HFF-Myc (cell line): Measurements from ENCODE around the gene ANGPTL2.

ENCODE experiments used
- DNase-seq: peaks from one replicate; pipeline ENCODE4 v3.0.0-alpha.2; 2011; ENCODE audit warnings: low read depth; ENCODE audit errors: extremely low read depth
- H3K4me3 ChIP-seq: replicated peaks from 2 replicates; pipeline ENCODE4 v1.5.1; 2011; ENCODE audit warnings: low read depth, mild to moderate bottlenecking, control low read depth, low read length
- TF ChIP-seq, protein P1 (sequence below): IDR thresholded peaks from 2 replicates; pipeline ENCODE4 v1.5.1; 2012; ENCODE audit warnings: mild to moderate bottlenecking, low read depth, low read length, control low read depth; ENCODE audit errors: missing control alignments

Gene ANGPTL2

GRCh38 chr9:127161081-127161624 is 38.7 kb upstream of the ANGPTL2 start:
- TF ChIP-seq, protein P1, sequence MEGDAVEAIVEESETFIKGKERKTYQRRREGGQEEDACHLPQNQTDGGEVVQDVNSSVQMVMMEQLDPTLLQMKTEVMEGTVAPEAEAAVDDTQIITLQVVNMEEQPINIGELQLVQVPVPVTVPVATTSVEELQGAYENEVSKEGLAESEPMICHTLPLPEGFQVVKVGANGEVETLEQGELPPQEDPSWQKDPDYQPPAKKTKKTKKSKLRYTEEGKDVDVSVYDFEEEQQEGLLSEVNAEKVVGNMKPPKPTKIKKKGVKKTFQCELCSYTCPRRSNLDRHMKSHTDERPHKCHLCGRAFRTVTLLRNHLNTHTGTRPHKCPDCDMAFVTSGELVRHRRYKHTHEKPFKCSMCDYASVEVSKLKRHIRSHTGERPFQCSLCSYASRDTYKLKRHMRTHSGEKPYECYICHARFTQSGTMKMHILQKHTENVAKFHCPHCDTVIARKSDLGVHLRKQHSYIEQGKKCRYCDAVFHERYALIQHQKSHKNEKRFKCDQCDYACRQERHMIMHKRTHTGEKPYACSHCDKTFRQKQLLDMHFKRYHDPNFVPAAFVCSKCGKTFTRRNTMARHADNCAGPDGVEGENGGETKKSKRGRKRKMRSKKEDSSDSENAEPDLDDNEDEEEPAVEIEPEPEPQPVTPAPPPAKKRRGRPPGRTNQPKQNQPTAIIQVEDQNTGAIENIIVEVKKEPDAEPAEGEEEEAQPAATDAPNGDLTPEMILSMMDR = no peak
- no peak overlapping the region for H3K4me3 ChIP-seq
- DNase-seq = no peak

DNA sequence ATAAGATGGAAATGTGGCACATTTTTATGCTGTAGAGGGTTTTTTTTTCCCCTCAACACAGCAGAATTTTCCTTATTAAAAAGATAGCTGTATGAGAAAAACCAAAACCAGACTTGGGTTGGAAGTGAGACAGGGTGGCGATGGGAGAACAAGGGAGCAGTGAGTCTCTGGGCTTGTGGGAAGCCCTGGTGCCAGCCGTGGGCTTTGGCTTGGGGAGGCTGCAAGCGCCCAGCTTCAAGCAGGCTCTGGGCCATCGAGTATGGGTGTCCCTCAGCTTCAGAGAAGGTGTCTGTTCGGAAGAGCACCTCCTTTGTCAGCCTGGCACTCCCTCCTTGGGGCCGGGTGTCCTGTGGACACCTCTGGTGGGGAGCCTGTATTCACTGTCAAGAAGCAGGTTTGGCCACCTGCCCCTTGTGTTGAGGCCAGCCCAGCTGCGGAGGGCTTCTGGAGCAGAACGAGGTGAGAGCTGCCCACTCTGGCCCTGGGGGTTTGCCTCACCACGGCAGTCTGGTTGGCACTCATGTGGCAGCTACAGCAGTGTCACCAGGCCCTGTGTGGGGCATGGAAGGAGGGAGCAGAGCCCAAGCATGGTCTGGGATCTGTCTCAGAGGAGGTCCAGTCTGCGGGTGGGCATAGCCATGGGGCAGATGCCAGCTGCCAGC is 37.6 kb upstream of the ANGPTL2 start:
- TF ChIP-seq, protein P1 = no peak
- no peak overlapping the region for H3K4me3 ChIP-seq
- DNase-seq = no peak

GRCh38 chr9:127159325-127159801 is 36.9 kb upstream of the ANGPTL2 start:
- TF ChIP-seq, protein P1 = peak; percentile 22
- peak; percentile 51 for DNase-seq
- no peak overlapping the region for H3K4me3 ChIP-seq

- TF ChIP-seq, protein P1 = no peak
- DNase-seq = no peak
- H3K4me3 ChIP-seq = no peak overlapping the region
Measured at GRCh38 chr9:127158786-127159324, 36.4 kb upstream of the ANGPTL2 start.

DNA sequence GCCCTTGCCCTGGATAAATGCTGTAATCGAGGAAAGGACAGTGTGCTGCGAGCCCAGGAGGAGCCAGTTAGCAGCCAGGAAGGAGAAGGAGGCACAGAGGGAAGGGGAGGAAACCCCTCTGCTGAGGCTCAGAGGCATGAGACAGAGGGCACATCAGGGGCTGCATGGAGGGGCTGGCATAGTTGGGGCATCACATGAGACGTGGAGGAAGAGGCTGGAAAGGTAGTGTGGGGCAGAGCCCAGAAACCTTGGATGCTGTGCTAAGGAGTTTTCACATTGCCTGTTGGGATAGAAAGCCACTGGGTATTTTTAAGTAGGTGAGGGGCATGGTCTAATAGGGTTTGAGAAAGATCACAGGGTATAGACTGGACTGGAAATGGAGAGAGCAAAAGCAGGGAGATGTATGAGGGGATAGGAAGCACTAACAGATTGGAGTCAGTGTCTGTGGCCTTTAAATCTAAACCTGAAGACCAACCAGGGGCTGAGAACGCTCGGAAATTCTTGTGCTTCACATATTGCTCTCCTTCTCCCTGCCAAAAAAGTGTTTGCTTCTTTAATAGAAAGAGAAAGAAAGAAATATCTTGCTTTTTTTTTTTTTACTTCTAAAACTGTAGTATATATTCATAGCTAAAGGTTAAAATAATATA is 33.0 kb upstream of the ANGPTL2 start:
- TF ChIP-seq, protein P1 = no peak
- DNase-seq = no peak
- no peak overlapping the region for H3K4me3 ChIP-seq

DNA sequence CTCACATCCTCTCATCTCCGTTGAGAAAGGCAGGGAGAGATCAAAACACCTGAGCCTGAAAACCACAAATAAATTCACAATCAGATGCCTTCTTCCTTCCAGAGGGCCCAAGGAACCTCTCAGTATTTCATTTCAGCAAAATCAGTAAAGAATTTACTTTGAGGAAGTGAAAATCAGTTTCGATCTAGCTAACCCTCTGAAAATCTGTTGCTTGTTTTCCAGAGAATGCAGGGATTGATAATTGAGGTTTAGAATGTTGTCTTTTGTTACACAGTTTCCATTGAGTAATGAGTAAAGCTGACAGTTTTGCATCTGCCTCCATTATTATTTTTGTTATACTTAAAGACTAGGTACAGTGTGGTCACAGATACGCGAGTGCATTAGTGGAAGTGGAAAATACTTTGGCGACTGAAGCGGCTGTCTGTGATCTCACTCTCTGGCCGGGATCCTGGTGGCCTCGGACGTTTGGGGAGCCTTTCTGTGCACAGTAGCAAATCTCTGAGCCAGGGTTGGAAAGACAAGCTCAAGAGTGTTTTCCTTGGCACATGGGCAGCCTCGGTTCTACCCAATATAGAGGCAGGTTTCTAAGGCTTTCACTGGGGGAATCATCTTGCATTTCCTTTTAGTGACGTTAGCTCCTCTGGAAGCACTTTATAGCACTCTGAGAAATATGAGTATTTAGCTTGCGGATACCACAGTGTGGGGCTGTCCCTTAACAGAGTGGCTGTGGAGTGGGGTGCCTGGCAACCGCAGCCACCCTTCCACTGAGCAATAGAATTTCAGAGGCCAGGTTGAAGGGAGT is 32.2 kb upstream of the ANGPTL2 start:
- no peak for DNase-seq
- TF ChIP-seq, protein P1 = no peak
- H3K4me3 ChIP-seq = no peak overlapping the region
